NCI-H524 treated with DMSO at 0.1 percent for 48 hours (cell line): Measurements from ENCODE around the gene DNAJC8.

Source experiments
- DNase-seq: peaks from one replicate; lab custom pipeline; 2025; lab: John Stamatoyannopoulos, UW

DNAJC8 gene

GRCh38 chr1:28200234-28200873 lies 32.5 kb downstream of the DNAJC8 start:
- no peak for DNase-seq

- DNase-seq = no peak
These were observed 33.2 kb downstream of the DNAJC8 start for GRCh38 chr1:28199328-28200233.

GRCh38 chr1:28197682-28198415 lies 35.0 kb downstream of the DNAJC8 start:
- no peak for DNase-seq

GRCh38 chr1:28196330-28196729 lies 36.5 kb downstream of the DNAJC8 start:
- DNase-seq = no peak

- no peak for DNase-seq
These were observed 37.0 kb downstream of the DNAJC8 start for GRCh38 chr1:28195780-28196179.

GRCh38 chr1:28194326-28195035 lies 38.3 kb downstream of the DNAJC8 start:
- DNase-seq = no peak

GRCh38 chr1:28193701-28194161 lies 39.1 kb downstream of the DNAJC8 start:
- DNase-seq = no peak

GRCh38 chr1:28190996-28191645 lies 41.7 kb downstream of the DNAJC8 start:
- DNase-seq = no peak

GRCh38 chr1:28190337-28190979 lies 42.4 kb downstream of the DNAJC8 start:
- no peak for DNase-seq

GRCh38 chr1:28185071-28185470 lies 47.8 kb downstream of the DNAJC8 start:
- no peak for DNase-seq

GRCh38 chr1:28180306-28181305 lies 52.2 kb downstream of the DNAJC8 start:
- DNase-seq = no peak

- no peak for DNase-seq
These were observed 53.9 kb downstream of the DNAJC8 start for GRCh38 chr1:28178690-28179485.

- no peak for DNase-seq
These were observed 56.0 kb downstream of the DNAJC8 start, which contains the start of gene PTAFR for GRCh38 chr1:28176492-28177470. Gene PTAFR (minus strand): TSS chr1:28176690. CDS start chr1:28151021, 25,669 bp downstream.

GRCh38 chr1:28175955-28176485 lies 56.8 kb downstream of the DNAJC8 start:
- no peak for DNase-seq

- no peak for DNase-seq
These were observed 58.9 kb downstream of the DNAJC8 start for GRCh38 chr1:28173980-28174297.

GRCh38 chr1:28173151-28173979 lies 59.5 kb downstream of the DNAJC8 start:
- no peak for DNase-seq
